K562 (cell line): ENCODE data around the gene ZNF333. TPM values are rescaled to one million over a fixed set of nuclear protein-coding genes. Genes with fewer than 3 reads are reported as not detected.
A peak's percentile ranks its signal among the peaks of the same experiment; 100 is the strongest.

Experiments
- ATAC-seq: fragments of 200-7000 bp; cut with Tn5 transposase; 3 replicates; pipeline ENCODE4 v1.9.1; 2020; ENCODE audit warnings: moderate library complexity
- BruUV-seq: library from RNA; stranded (reverse); fragments of 400-500 nt; replicated peaks from 2 replicates; lab custom pipeline; 2021; lab: Mats Ljungman, UMichigan
- CTCF ChIA-PET: fragments of 300-600 bp; formaldehyde crosslinking; extraction: SDS; loops from one replicate; lab custom pipeline; 2021; ENCODE audit warnings: low intra/inter-chr PET ratio; lab: Yijun Ruan, JAX
- POLR2A ChIA-PET: fragments of 300-600, 350-650 bp; sonication (Branson Sonifier 250); formaldehyde crosslinking; extraction: SDS; loops from one replicate; lab custom pipeline; 2021; ENCODE audit warnings: antibody characterized with exemption, inconsistent platforms; lab: Yijun Ruan, JAX
- DNase-seq, 4 experiments: peaks; one replicate each; pipeline versions ENCODE4 v3.0.0 to v3.0.0-alpha.2; 2011 to 2018; ENCODE audit warnings: low spot score in 3 of 4, mixed read lengths in 3 of 4; ENCODE audit errors: extremely low read depth in 1 of 4
- FAIRE-seq: peaks from 2 replicates; lab custom pipeline; 2011; peaks lifted over from hg19 to GRCh38; lab: Jason Lieb, UNC
- H2AFZ ChIP-seq: 2 replicates; pipeline ENCODE4 v1.6.0; 2011; ENCODE audit warnings: low read depth, low read length, control low read depth, inconsistent platforms
- H3K27ac ChIP-seq: fragments of 200-600 bp; 3 replicates; pipeline ENCODE4 v1.8.0; 2011; ENCODE audit warnings: low read depth, mild to moderate bottlenecking, control low read depth, inconsistent platforms, low read length, moderate library complexity, mixed read lengths; ENCODE audit errors: extremely low read depth
- H3K27me3 ChIP-seq, 2 experiments: fragments of 300-600 bp in 1 of 2; 2 replicates in 1 of 2; 3 replicates in 1 of 2; pipeline versions ENCODE4 v1.6.0 to v1.8.0; 2011; ENCODE audit warnings: inconsistent platforms in 2 of 2, low read length in 2 of 2, mild to moderate bottlenecking in 1 of 2, mixed read lengths in 1 of 2, moderate library complexity in 1 of 2; ENCODE audit not compliant: control insufficient read depth in 2 of 2, insufficient read depth in 2 of 2
- H3K36me3 ChIP-seq: fragments of 300-600 bp; 3 replicates; pipeline ENCODE4 v1.8.0; 2011; ENCODE audit warnings: mild to moderate bottlenecking, low read length, inconsistent platforms; ENCODE audit not compliant: control insufficient read depth, insufficient read depth
- H3K4me1 ChIP-seq, 2 experiments: fragments of 200-600 bp in 1 of 2; replicated peaks in 1 of 2; 2 replicates in 1 of 2; 3 replicates in 1 of 2; pipeline versions ENCODE4 v1.5.1 to v1.8.0; 2011; ENCODE audit warnings: inconsistent platforms in 2 of 2, low read length in 2 of 2, mild to moderate bottlenecking in 1 of 2, mixed read lengths in 1 of 2, moderate library complexity in 1 of 2; ENCODE audit not compliant: control insufficient read depth in 2 of 2, insufficient read depth in 2 of 2
- H3K4me2 ChIP-seq: 2 replicates; pipeline ENCODE4 v1.6.1; 2011; ENCODE audit warnings: low read length, control low read depth, inconsistent platforms, mixed read lengths; ENCODE audit not compliant: insufficient read depth
- H3K4me3 ChIP-seq: fragments of 200-600 bp; sonication (generic), shearing (Covaris generic); 2 replicates; pipeline ENCODE4 v1.5.1; 2016; ENCODE audit warnings: control low read depth, inconsistent platforms
- H3K79me2 ChIP-seq: fragments of 200-600 bp; 3 replicates; pipeline ENCODE4 v1.8.0; 2011; ENCODE audit warnings: low read length, inconsistent platforms; ENCODE audit not compliant: control insufficient read depth, insufficient read depth
- H3K9ac ChIP-seq, 2 experiments: 2 replicates each; pipeline versions ENCODE4 v1.6.0 to v1.6.1; 2011; ENCODE audit warnings: low read depth in 2 of 2, low read length in 2 of 2, control low read depth in 1 of 2, inconsistent platforms in 1 of 2, mild to moderate bottlenecking in 1 of 2, mixed read lengths in 1 of 2; ENCODE audit not compliant: insufficient read depth in 1 of 2
- H3K9me1 ChIP-seq: one replicate; pipeline ENCODE4 v1.6.0; 2011; ENCODE audit warnings: inconsistent platforms, mild to moderate bottlenecking, low read length, moderate library complexity; ENCODE audit not compliant: control insufficient read depth, insufficient read depth
- H3K9me3 ChIP-seq: replicated peaks from 2 replicates; pipeline ENCODE4 v1.5.1; 2011; ENCODE audit warnings: low read depth, low read length, inconsistent platforms; ENCODE audit not compliant: control insufficient read depth, insufficient read depth
- H4K20me1 ChIP-seq: replicated peaks from 2 replicates; pipeline ENCODE4 v1.6.1; 2011; ENCODE audit warnings: low read length, inconsistent platforms, mixed read lengths; ENCODE audit not compliant: control insufficient read depth, insufficient read depth
- FOXP1 ChIP-seq: sonication (generic); formaldehyde crosslinking; IDR thresholded peaks from 2 replicates; pipeline ENCODE4 v1.8.0; 2022; ENCODE audit warnings: mild to moderate bottlenecking, missing genetic modification reagents
- PREB ChIP-seq: sonication (generic); formaldehyde crosslinking; IDR thresholded peaks from 2 replicates; pipeline ENCODE4 v1.8.1; 2023; ENCODE audit warnings: mild to moderate bottlenecking, missing genetic modification reagents
- RBBP5 ChIP-seq: fragments of 200-600 bp; sonication (generic); IDR thresholded peaks from 2 replicates; pipeline ENCODE4 v1.6.1; 2012; ENCODE audit warnings: borderline replicate concordance, mild to moderate bottlenecking, low read length, control low read depth, inconsistent platforms; ENCODE audit not compliant: insufficient read depth, poor library complexity, severe bottlenecking
- SAFB2 ChIP-seq: fragments of 200-400 bp; formaldehyde crosslinking; IDR thresholded peaks from 2 replicates; pipeline ENCODE4 v1.6.1; 2018; ENCODE audit warnings: borderline replicate concordance, low read length, low read depth, moderate library complexity; ENCODE audit not compliant: severe bottlenecking
- SUPT5H ChIP-seq: fragments of 450-650 bp; IDR thresholded peaks from 2 replicates; pipeline ENCODE4 v1.6.1; 2016
- TAL1 ChIP-seq: fragments of 450-650 bp; IDR thresholded peaks from 2 replicates; pipeline ENCODE4 v1.6.1; 2016; ENCODE audit warnings: mild to moderate bottlenecking
- TFAM ChIP-seq: fragments of 250-450 bp; sonication (Bioruptor Pico); conservative IDR thresholded peaks from 2 replicates; pipeline ENCODE4 v1.5.0; 2021; ENCODE audit warnings: mild to moderate bottlenecking, moderate library complexity
- ZBTB8A ChIP-seq: fragments of 450-650 bp; IDR thresholded peaks from 2 replicates; pipeline ENCODE4 v1.6.1; 2018; ENCODE audit warnings: mild to moderate bottlenecking, moderate library complexity; ENCODE audit not compliant: partially characterized antibody
- ZFP30 ChIP-seq: fragments of 250-450 bp; sonication (Bioruptor Pico); IDR thresholded peaks from 2 replicates; pipeline ENCODE4 v1.8.0; 2022; ENCODE audit warnings: moderate library complexity, mild to moderate bottlenecking, inconsistent platforms, borderline replicate concordance
- ZNF143 ChIP-seq: sonication (generic); formaldehyde crosslinking; IDR thresholded peaks from 2 replicates; pipeline ENCODE4 v1.9.0; 2022; ENCODE audit warnings: mild to moderate bottlenecking, missing genetic modification reagents
- ZNF263 ChIP-seq: sonication (generic); formaldehyde crosslinking; IDR thresholded peaks from 2 replicates; pipeline ENCODE4 v1.8.0; 2022; ENCODE audit warnings: mild to moderate bottlenecking, missing genetic modification reagents, borderline replicate concordance
- ZNF668 ChIP-seq: fragments of 250-450 bp; sonication (Bioruptor Pico); IDR thresholded peaks from 2 replicates; pipeline ENCODE4 v1.8.0; 2022; ENCODE audit warnings: mild to moderate bottlenecking, inconsistent platforms
- WGBS: fragments of 100-300 bp; shearing (Covaris generic); methylation state at CpG from one replicate; pipeline ENCODE4 v1.1.6; 2016; ENCODE audit warnings: low coverage, mixed read lengths; ENCODE audit not compliant: insufficient coverage; ENCODE audit errors: missing lambda C conversion rate; 5-methylcytosine and 5-hydroxymethylcytosine counted together
- in situ Hi-C: fragments of 300-500 bp; cut with MboI; formaldehyde crosslinking; loops from 4 replicates; pipeline ENCODE4 v1.15.0; 2018; ENCODE audit warnings: inconsistent platforms, mixed read lengths
- intact Hi-C: fragments of 100-400 bp; cut with micrococcal nuclease; formaldehyde crosslinking; loops from 2 replicates; pipeline ENCODE4 v1.14.2; 2022
- polyA plus RNA-seq, 8 experiments: library from polyadenylated mRNA; depleted of rRNA in 4 of 8; stranded (reverse) in 5 of 8; unstranded in 3 of 8; fragments of >200 nt; fragmentation: Nextera tagmentation in 2 of 8; fragmentation: Illumina TruSeq in 1 of 8; extraction: Ambion mirVana in 2 of 8; extraction: Trizol in 1 of 8; gene quantifications; 2 replicates each; pipeline versions ENCODE4 v1.2.1 to v1.2.3, GENCODE V29; 2011 to 2014; ENCODE audit warnings: inconsistent platforms in 1 of 8, missing spikeins in 1 of 8
- total RNA-seq, 7 experiments: library from RNA; depleted of rRNA in 6 of 7; stranded (reverse); fragments of >200 nt in 6 of 7; fragmentation: Illumina TruSeq in 2 of 7; extraction: Trizol in 2 of 7; gene quantifications; 2 replicates each; pipeline versions ENCODE4 v1.2.1 to v1.2.3, GENCODE V29; 2011 to 2021; ENCODE audit warnings: low replicate concordance in 1 of 7
- TF ChIP-seq, protein P1 (sequence below): sonication (generic); formaldehyde crosslinking; IDR thresholded peaks from 2 replicates; pipeline ENCODE4 v1.8.0; 2022; ENCODE audit warnings: mild to moderate bottlenecking, missing genetic modification reagents
- TF ChIP-seq, protein P2 (sequence below), 2 experiments: fragments of 450-650 bp in 1 of 2; sonication (generic) in 1 of 2; formaldehyde crosslinking in 1 of 2; IDR thresholded peaks in 1 of 2; conservative IDR thresholded peaks in 1 of 2; 2 replicates each; pipeline versions ENCODE4 v1.6.1 to v1.8.1; 2016 to 2023; ENCODE audit warnings: mild to moderate bottlenecking in 2 of 2, moderate library complexity in 2 of 2, inconsistent platforms in 1 of 2, missing genetic modification reagents in 1 of 2
- TF ChIP-seq, protein P3 (sequence below): fragments of 450-650 bp; formaldehyde crosslinking; IDR thresholded peaks from 2 replicates; pipeline ENCODE4 v1.4.0; 2022; ENCODE audit warnings: missing genetic modification characterization
- TF ChIP-seq, protein P4 (sequence below): fragments of 450-650 bp; formaldehyde crosslinking; conservative IDR thresholded peaks from 2 replicates; pipeline ENCODE4 v1.4.0; 2022; ENCODE audit warnings: mild to moderate bottlenecking, missing genetic modification characterization

Gene ZNF333
- total and polyA plus RNA-seq, 9 of the 15 experiments (the other 6 are each of a cell fraction or from before 2014, with no cell fraction given): 2.8 to 10.3 (median 6.3) TPM

DNA sequence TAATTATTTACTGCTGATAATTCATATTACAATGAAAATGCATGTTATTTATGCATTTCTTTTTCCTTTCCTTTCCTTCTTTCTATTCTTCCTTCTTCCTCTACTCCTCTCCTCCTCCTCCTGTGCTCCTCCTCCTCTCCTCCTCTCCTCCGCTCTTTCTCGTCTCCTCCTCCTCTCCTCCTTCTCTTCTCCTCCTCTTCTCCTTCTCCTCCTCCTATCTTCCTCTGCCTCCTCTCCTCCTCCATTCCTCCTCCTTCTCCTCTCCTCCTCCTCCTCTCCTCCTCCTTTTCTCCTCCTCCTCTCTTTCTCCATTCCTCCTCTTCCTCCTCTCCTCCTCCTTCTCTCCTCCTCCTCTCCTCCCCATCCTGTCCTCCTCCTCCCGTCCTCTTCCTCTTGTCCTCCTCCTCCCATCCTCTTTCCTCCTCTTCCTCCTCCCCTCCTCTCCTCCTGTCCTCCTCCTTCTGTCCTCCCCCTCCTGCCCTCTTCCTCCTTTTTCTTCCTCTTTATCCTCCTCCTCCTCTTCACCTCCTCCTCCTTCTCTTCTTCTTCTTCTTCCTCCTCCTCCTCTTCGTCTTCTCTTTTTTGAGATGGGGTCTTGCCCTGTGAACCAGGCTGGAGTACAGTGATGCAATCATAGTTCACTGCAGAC lies 73.8 kb downstream of the ZNF333 start:
- ChIA-PET POLR2A (interaction anchor here (1.6 kb wide), 1 partner anchor 13 kb away, joined by 5 read pairs; no protein-coding TSS in a partner anchor), CTCF (no interaction called here)
- Histone ChIP-seq H4K20me1 (no peaks in the 10 kb centered on the region), H3K4me1 (peaks cover 0 to 2% of the 10 kb centered on the region in 2 experiments; a peak in 1 of 5 replicates), H3K9me1 (no peaks in the 10 kb centered on the region), H3K9me3 (no peaks in the 10 kb centered on the region), H3K27me3 (no peaks in the 10 kb centered on the region), H3K36me3 (peaks cover 60% of the 10 kb centered on the region; the same call in 2 of the 3 replicates), H3K4me3 (no peak overlapping the region), H3K27ac (no peak overlapping the region; the same call in 2 of the 3 replicates), H3K9ac (no peak overlapping the region), H3K4me2 (no peak overlapping the region), H2AFZ (no peak overlapping the region), H3K79me2 (no peaks in the 10 kb centered on the region)
- intact Hi-C loops (no loop called here), in situ Hi-C loops (no loop called here)
- BruUV-seq: no TSS peak
- no peak for FAIRE-seq
- no peak for ATAC-seq
- 42% methylated on average over 3 of the region's 4 CpGs for WGBS
- no peak for DNase-seq
- TF ChIP-seq SUPT5H: peak; percentile 67
- no peak for TF ChIP-seq TAL1
- no peak for TF ChIP-seq RBBP5
- no peak for TF ChIP-seq PREB (CRISPR knock-in tag)
- TF ChIP-seq, protein P1, sequence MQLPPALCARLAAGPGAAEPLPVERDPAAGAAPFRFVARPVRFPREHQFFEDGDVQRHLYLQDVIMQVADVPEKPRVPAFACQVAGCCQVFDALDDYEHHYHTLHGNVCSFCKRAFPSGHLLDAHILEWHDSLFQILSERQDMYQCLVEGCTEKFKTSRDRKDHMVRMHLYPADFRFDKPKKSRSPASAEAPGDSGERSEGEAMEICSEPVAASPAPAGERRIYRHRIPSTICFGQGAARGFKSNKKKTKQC: no peak
- peak; percentile 92 for TF ChIP-seq ZNF263
- no peak for TF ChIP-seq SAFB2
- TF ChIP-seq, protein P2, sequence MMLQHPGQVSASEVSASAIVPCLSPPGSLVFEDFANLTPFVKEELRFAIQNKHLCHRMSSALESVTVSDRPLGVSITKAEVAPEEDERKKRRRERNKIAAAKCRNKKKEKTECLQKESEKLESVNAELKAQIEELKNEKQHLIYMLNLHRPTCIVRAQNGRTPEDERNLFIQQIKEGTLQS (IDR thresholded peaks at IDR 0.05): peak; percentile 40
- TF ChIP-seq, protein P2 (CRISPR knock-in tag; conservative IDR thresholded peaks at IDR 0.05): no peak
- no peak for TF ChIP-seq ZFP30 (CRISPR knock-in tag)
- TF ChIP-seq, protein P3, sequence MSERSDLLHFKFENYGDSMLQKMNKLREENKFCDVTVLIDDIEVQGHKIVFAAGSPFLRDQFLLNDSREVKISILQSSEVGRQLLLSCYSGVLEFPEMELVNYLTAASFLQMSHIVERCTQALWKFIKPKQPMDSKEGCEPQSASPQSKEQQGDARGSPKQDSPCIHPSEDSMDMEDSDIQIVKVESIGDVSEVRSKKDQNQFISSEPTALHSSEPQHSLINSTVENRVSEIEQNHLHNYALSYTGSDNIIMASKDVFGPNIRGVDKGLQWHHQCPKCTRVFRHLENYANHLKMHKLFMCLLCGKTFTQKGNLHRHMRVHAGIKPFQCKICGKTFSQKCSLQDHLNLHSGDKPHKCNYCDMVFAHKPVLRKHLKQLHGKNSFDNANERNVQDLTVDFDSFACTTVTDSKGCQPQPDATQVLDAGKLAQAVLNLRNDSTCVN: peak; percentile 76; the same call in 1 of the 2 replicates
- no peak for TF ChIP-seq ZNF143 (CRISPR knock-in tag)
- TF ChIP-seq, protein P4, sequence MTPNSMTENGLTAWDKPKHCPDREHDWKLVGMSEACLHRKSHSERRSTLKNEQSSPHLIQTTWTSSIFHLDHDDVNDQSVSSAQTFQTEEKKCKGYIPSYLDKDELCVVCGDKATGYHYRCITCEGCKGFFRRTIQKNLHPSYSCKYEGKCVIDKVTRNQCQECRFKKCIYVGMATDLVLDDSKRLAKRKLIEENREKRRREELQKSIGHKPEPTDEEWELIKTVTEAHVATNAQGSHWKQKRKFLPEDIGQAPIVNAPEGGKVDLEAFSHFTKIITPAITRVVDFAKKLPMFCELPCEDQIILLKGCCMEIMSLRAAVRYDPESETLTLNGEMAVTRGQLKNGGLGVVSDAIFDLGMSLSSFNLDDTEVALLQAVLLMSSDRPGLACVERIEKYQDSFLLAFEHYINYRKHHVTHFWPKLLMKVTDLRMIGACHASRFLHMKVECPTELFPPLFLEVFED (CRISPR knock-in tag): 0 out of 2 replicates have a peak, but pooled peaks have one; percentile 71
- TF ChIP-seq FOXP1 (CRISPR knock-in tag): no peak
- no peak for TF ChIP-seq ZBTB8A
- TF ChIP-seq ZNF668 (CRISPR knock-in tag): no peak
- no peak for TF ChIP-seq TFAM (CRISPR knock-in tag)
